Measurements from ENCODE around the gene RIPK4. TPM values are rescaled to one million over a fixed set of nuclear protein-coding genes. Genes with fewer than 3 reads are reported as not detected.

Gene RIPK4
- not detected in 2 replicates for total RNA-seq
- polyA plus RNA-seq (2012) = not detected

- DNase-seq (ENCODE audit: low read depth) = no peak
Observed at GRCh38 chr21:41766883-41767605, at the start of gene RIPK4. Gene RIPK4, minus strand, starts transcription at chr21:41767052. Its CDS starts 11 bp downstream, at chr21:41767041.

GRCh38 chr21:41815652-41816582, 49.1 kb upstream of the RIPK4 start:
- DNase-seq (ENCODE audit: low read depth) = no peak

GRCh38 chr21:41813226-41813625, 46.4 kb upstream of the RIPK4 start:
- no peak for DNase-seq (ENCODE audit: low read depth)

GRCh38 chr21:41812679-41813078, 45.8 kb upstream of the RIPK4 start:
- no peak for DNase-seq (ENCODE audit: low read depth)

- no peak for DNase-seq (ENCODE audit: low read depth)
Observed at GRCh38 chr21:41810597-41810932, 43.7 kb upstream of the RIPK4 start.

DNA sequence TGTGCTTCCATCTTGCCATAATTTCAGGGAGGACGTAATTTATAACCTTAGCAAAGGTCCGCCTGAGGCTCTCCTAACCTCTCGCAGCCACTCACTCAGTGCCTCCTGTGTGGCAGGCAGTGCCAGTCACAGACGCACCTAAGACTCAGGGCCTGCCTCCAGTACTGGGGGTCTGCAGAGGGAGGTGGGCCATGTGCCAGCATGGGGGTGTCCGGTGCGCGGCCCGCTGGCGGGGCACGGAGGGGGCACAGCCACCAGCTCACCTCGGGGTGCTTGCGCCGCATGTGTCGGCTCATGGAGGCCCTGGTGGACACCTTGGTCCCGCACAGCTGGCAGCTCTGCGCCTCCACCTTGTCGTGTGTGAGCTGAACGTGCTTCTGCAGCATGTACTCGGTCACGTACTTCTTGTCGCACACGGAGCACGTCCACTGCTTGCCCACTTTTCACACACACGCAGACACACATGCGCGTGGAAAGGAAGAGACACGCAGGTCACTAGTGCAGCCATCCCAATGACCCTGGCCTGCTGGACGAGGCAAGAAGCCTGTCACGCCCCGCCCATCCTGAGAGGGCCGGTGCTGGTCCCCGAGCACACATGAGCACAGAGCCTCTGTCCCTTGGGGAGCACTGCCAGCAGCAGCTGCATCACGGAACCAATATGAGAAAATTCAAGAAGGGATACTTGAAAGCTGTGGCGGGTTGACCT, 43.2 kb upstream of the RIPK4 start:
- no peak for DNase-seq (ENCODE audit: low read depth)

GRCh38 chr21:41808846-41809245, 42.0 kb upstream of the RIPK4 start:
- DNase-seq (ENCODE audit: low read depth) = no peak

DNA sequence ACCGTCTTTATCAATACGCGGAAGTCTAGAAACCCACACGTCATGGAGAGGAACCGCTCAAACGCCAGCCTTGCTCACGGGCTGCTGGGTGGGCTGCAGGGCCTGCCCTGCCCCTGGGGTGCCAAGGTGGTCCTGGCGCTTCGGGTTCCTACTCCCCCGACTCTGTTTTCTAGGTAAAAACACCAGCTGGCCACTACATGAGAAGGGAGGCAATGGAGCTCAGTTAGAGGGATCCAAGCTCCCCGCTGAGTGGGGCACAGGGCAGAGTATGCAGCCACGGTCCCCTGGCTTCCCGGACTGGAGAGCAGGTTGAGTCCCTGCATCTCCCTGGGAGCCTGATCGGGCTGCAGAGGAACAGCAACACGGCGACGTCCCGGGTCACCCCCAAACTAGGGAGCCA, 41.2 kb upstream of the RIPK4 start:
- DNase-seq (ENCODE audit: low read depth) = no peak

GRCh38 chr21:41806773-41807172, 39.9 kb upstream of the RIPK4 start:
- DNase-seq (ENCODE audit: low read depth) = no peak

DNA sequence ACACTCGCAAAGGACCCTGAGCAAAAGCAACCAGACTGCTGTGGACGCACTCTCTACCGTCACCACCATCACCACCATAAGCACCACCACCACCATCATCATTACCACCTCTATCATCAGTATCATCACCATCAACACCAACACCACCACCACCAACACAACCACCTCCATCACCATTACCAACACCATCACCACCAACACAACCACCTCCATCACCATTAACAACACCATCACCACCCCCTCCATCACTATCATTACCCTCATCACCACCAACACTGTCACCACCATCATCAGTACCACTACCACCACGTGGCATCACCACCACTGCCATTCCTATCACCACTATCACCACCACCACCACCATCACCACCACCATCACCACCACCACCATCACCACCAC, 38.8 kb upstream of the RIPK4 start:
- DNase-seq (ENCODE audit: low read depth) = no peak

- DNase-seq (ENCODE audit: low read depth) = no peak
Observed at GRCh38 chr21:41805038-41805437, 38.2 kb upstream of the RIPK4 start.

GRCh38 chr21:41804381-41804780, 37.5 kb upstream of the RIPK4 start:
- no peak for DNase-seq (ENCODE audit: low read depth)

DNA sequence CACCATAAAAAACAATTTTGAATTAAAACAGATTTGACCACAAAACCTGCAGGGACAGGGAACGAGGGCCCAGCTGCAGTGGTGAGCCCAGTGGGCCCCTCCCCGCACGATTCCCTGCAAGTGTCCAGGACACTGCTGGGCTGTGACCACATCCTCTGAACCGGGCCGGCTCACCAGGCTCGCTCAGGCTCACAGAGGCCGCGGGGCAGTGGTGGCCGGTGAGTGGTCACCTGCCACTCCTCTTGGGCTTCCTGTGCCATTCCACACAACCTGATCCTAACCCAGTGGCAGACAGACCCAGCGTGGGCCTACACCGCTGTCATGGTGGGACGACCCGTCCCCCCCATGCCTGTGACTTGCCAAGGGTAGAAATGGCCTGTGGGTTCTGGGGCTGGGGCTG, 36.5 kb upstream of the RIPK4 start:
- DNase-seq (ENCODE audit: low read depth) = peak; percentile 3

- no peak for DNase-seq (ENCODE audit: low read depth)
Observed at GRCh38 chr21:41802684-41803083, 35.8 kb upstream of the RIPK4 start.

GRCh38 chr21:41802198-41802584, 35.3 kb upstream of the RIPK4 start:
- DNase-seq (ENCODE audit: low read depth) = no peak

DNA sequence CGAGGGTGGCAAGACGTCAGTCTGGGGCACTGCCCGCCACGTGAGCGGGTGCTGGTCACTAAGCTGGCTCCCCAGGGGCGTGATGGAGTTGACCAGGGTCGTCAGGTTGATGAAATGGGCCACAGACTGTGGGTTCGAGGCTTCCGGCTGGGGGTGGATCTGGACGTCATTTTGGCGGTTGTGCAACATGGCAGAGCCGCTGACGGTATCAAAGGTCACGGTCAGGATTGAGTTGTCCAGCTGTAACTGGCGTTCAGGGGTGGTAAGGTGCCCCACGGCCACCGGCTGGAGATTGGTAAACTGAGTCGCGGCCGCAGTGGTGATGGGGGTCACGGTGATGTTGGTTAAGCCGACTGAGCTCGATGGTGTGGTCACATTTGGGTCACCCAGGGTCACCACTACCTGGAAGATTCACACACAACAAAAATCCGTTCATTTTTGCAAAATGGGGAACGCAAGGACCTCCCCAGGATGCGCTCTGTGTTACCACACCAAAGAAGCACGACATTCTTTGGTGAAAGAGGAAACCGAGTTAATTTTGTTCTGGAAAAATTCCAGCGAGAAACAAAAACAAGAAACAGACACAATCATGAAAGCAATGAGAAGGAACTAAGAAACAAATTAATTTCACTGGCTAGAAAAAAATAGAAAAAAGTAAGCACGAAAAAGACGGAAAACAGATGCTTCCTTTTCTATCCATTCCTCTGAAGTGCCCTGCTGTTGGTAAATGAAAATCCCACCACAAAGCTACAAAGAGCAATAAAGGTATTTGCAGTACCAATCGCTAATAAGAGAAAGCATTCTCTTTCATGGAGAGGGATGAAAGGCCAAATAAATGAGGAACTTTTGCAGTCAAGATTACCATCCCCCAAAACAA, 34.7 kb upstream of the RIPK4 start:
- DNase-seq (ENCODE audit: low read depth) = no peak

GRCh38 chr21:41800425-41801320, 33.8 kb upstream of the RIPK4 start:
- DNase-seq (ENCODE audit: low read depth) = no peak

GRCh38 chr21:41799763-41800162, 32.9 kb upstream of the RIPK4 start:
- no peak for DNase-seq (ENCODE audit: low read depth)

DNA sequence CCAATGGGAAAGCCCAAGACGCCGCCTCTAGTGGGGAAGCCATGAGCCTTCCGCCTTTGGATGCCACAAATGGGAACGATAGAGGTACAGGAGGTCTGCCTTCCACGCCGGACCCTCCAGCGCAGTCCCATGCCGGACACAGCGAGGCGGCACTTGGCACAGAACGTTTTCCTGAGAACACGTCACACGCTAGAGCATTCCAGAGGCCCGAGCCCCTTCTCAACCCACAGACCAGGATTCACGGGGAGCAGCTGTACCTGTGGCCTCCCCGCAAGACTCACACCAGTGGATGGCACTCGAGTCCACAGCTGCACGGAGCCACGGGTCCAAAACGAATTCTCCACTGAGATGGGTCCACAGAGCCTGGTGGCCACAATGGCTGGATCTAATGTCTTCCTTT, 31.5 kb upstream of the RIPK4 start:
- no peak for DNase-seq (ENCODE audit: low read depth)

Measured in myocyte (in vitro differentiated cells).